ENCODE data around the gene ITPR1. TPM values are rescaled to one million over a fixed set of nuclear protein-coding genes. Genes with fewer than 3 reads are reported as not detected.

Gene ITPR1
- total and polyA plus RNA-seq, 5 experiments from 2014 or later, result 8.3 to 80.4 (median 10.6) TPM

DNA sequence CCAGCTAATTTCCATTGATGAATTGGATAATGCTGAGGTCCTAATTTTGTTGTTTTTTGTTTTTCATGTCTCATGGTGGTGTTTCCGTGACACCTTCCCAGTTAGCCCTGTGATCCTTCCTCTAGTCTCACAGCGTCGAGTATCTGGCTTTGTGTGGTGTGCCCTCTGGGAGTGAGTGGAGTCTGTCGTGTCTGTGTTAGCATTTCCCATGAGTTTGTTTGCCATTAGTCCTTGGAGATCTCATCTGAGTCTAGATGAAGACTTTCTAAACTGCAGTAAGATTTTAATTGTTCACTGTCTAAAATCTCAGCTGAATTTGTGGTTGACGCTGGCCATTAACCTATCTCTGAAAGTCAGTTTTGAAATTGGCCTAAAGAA lies 224.2 kb downstream of the ITPR1 start:
- H3K27ac Mint-ChIP-seq, result no peak overlapping the region
- H3K4me3 Mint-ChIP-seq, result no peak overlapping the region
- POLR2A ChIA-PET, result no interaction called here
- H3K27me3 Mint-ChIP-seq, result no peaks in the 10 kb centered on the region
- DNase-seq (no peak), ATAC-seq (no peak)
- peaks cover 0 to 63% (median 19%) of the 10 kb centered on the region in 3 donors for H3K36me3 Mint-ChIP-seq
- H3K4me1 Mint-ChIP-seq, result peaks cover 0 to 15% (median 9%) of the 10 kb centered on the region in 4 donors
- no peaks in the 10 kb centered on the region for H3K9me3 Mint-ChIP-seq

DNA sequence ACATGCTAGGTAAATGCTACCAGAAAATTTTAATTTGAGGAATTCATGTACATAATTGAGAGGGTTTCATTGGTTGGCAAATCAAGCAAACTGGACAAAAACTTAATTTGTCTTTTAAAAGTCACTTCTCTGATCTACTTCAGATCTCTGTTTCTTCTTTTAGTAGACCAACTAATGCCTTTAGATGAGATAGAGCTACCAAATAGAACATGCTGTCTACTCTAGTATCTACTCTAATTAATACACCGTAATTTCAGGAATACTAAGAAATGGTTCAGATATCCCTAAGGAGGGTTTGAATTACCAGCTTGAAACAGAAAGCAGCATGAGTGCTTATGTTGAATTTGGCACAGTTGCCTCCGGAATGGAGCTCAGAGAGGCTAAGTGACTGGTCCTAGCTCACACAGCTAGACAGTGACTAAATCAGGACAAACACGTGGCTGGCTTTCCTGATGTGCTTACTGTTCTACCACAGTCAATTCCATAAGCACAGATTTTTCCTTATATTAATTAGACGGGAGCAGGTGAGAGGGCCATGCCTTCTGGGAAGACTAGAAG lies 225.1 kb downstream of the ITPR1 start:
- ATAC-seq, result no peak
- Mint-ChIP-seq H3K4me3 (no peak overlapping the region), H3K27ac (peak overlapping the region in 1 of 10 donors; percentile 53), H3K4me1 (peaks cover 0 to 15% (median 9%) of the 10 kb centered on the region in 4 donors), H3K9me3 (no peaks in the 10 kb centered on the region), H3K36me3 (peaks cover 0 to 59% (median 16%) of the 10 kb centered on the region in 3 donors), H3K27me3 (no peaks in the 10 kb centered on the region)
- POLR2A ChIA-PET, result no interaction called here
- DNase-seq, result no peak

DNA sequence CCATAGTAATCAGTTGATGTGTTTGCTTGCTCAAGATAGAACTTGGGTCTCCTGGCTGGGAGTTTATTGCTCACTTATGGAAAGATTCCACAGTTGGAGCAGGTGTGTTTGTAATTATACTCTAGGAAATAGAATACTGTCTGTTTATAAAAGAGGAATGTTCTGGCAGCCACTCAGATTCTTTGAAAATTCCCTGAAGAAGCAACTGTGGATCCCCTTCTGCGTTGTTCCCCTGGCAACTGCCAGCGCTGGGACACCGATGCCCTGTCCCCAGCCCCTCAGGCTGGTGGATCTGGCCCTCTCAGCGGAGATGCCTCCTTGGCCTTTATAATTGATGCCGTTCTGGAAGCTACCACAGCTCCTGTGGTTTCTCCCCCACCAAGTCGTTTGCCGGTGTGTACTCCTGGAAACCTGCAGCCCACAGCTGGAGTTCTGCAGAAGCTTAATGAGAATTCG lies 225.9 kb downstream of the ITPR1 start:
- no peaks in the 10 kb centered on the region for H3K9me3 Mint-ChIP-seq
- no peak overlapping the region for H3K27ac Mint-ChIP-seq
- H3K4me3 Mint-ChIP-seq, result no peak overlapping the region
- DNase-seq (no peak), ATAC-seq (no peak)
- peaks cover 0 to 57% (median 9%) of the 10 kb centered on the region in 3 donors for H3K36me3 Mint-ChIP-seq
- H3K4me1 Mint-ChIP-seq, result peaks cover 0 to 15% (median 9%) of the 10 kb centered on the region in 4 donors
- no peaks in the 10 kb centered on the region for H3K27me3 Mint-ChIP-seq
- POLR2A ChIA-PET, result no interaction called here

DNA sequence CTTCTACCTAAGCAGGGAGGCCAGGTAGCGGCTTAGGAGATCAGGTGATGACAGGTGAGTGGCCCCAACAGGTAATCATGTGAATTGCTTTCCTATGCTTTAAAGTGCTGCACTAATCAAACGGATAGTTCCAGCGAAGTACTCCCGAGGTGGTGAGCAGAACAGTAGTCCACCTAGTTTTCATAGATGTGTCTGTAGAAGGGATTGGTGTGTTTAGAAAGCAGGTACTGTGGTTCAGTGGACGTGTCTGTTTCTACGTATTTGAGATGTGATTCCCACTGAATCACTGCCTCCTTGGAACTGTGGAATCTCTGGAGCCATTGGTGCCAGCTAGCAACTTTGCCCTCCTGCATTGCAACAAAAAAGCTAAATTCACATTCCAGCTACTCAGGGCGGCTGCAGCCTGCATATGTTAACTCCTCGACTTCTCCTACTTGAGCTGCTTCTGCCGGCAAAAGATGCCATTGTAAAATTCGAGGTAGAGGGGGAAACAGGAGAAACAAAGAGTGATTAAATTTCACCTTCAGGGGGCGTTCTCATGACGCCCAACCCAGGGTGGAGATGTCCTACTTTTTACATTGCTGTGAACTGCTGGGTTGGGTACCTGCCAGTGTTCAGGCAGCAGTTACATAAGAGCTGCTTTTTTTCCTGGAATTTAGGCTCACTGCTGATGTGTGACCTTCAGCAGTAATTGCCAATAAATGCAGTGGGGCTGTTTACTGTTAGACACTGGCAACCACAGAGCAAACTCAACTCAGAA lies 227.3 kb downstream of the ITPR1 start:
- Mint-ChIP-seq H3K36me3 (peaks cover 0 to 55% (median 2%) of the 10 kb centered on the region in 3 donors), H3K9me3 (no peaks in the 10 kb centered on the region), H3K27me3 (no peaks in the 10 kb centered on the region), H3K4me3 (no peak overlapping the region), H3K4me1 (peaks cover 0 to 15% (median 9%) of the 10 kb centered on the region in 4 donors), H3K27ac (peak overlapping the region in 3 of 10 donors; percentile 16 to 43 (median 37))
- ATAC-seq (peak in 1 of 2 donors; percentile 29), DNase-seq (no peak)
- POLR2A ChIA-PET, result no interaction called here

DNA sequence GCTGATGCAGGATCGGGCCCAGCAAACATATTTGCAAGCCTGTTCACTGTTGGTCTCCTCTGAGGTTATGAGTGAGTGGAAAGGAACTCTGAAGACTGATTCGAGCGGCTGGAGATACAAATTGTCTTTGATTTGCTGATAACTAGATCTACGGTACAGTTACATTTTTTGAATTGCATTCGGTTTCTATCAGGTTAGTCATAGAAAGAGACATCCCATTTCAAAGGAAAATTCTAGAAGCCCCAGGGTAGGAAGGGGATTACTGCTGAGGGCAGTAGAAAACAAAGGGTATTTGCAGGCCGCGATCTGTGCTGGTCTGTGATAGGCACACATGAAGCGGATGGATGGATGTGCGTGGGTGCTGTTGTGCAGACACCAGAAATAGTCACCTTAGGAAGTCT lies 228.4 kb downstream of the ITPR1 start:
- Mint-ChIP-seq H3K27me3 (no peaks in the 10 kb centered on the region), H3K27ac (peak overlapping the region in 3 of 10 donors; percentile 18 to 41 (median 19)), H3K9me3 (no peaks in the 10 kb centered on the region), H3K4me3 (no peak overlapping the region), H3K4me1 (peaks cover 0 to 15% (median 9%) of the 10 kb centered on the region in 4 donors), H3K36me3 (peaks cover 0 to 54% (median 2%) of the 10 kb centered on the region in 3 donors)
- no peak for DNase-seq
- POLR2A ChIA-PET, result no interaction called here
- no peak for ATAC-seq

DNA sequence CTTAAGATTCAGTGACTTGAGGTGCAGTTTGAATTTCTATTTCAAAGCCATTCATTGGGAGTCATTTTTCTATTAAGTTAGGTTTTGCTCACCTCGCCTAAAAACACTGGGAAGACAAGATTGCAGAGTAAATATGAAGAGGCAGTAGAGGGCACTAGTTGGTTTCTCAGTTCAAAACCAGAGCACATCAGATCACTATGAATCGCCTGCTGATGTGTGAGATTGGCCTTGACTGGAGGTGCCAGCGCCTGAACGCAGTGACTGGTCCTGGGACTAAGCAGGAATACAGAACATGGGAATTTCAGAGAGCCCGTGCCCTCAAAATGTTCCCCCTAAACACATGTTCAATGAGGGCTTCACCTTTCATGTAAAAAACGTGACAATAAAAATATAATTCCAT lies 229.0 kb downstream of the ITPR1 start:
- ATAC-seq (no peak), DNase-seq (no peak)
- H3K4me1 Mint-ChIP-seq, result peaks cover 0 to 15% (median 9%) of the 10 kb centered on the region in 4 donors
- no peaks in the 10 kb centered on the region for H3K27me3 Mint-ChIP-seq
- POLR2A ChIA-PET, result no interaction called here
- no peaks in the 10 kb centered on the region for H3K9me3 Mint-ChIP-seq
- H3K36me3 Mint-ChIP-seq, result peaks cover 0 to 54% (median 2%) of the 10 kb centered on the region in 3 donors
- peak overlapping the region in 3 of 10 donors; percentile 19 to 65 (median 41) for H3K27ac Mint-ChIP-seq
- H3K4me3 Mint-ChIP-seq, result no peak overlapping the region

DNA sequence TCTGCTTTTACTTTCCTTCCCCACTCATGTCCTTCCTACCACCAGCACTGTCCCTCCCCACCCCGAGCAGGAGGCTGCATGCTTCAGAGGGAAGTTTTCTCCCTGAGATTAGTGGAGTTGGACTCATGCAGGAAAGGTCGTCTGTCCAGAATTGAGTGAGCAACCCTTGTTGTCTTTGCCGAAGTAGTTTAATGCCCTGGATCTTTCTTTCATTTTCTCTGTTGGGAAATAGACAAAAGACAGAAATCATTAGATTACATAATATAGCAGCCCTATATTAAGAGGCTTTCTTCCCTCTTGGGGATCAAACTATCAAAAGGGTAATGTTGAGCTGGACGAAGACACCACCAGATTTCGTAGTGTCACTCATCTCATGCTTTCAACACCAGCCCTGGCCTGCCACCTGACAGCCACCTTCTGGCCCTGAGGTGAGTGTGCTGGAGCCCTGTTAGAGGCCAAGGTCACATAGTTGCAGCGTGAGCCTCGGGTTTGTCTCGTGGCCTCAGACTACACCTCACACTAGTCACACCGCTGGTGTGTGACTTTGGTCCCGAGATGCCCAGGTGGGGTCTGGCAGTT lies 231.0 kb downstream of the ITPR1 start:
- Mint-ChIP-seq H3K27me3 (no peaks in the 10 kb centered on the region), H3K4me3 (no peak overlapping the region), H3K4me1 (peaks cover 0 to 15% (median 9%) of the 10 kb centered on the region in 4 donors), H3K36me3 (peaks cover 0 to 45% (median 0%) of the 10 kb centered on the region in 3 donors), H3K27ac (no peak overlapping the region), H3K9me3 (no peaks in the 10 kb centered on the region)
- no peak for ATAC-seq
- no peak for DNase-seq
- POLR2A ChIA-PET, result no interaction called here

DNA sequence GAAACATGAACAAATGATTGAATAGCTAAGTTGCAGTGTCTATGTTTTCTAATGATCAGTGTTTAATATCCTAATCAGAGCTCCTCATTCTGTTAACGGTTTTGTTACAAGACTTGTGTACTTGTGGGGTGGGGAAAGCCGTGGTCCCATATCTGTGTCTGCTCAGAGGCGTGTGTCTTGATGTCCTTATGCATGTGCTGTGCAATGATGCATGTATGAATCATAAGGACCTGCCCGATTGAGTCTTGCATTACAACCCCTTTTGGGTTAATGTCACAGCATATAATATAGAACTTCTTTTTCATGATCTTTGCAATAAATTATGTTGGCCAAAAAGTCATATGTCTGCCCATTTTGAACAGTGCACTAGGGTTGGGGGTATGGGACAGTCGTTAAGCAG lies 233.4 kb downstream of the ITPR1 start:
- no peak overlapping the region for H3K27ac Mint-ChIP-seq
- no peak overlapping the region for H3K4me3 Mint-ChIP-seq
- DNase-seq (no peak), ATAC-seq (no peak)
- POLR2A ChIA-PET, result no interaction called here
- H3K4me1 Mint-ChIP-seq, result peaks cover 4 to 12% (median 5%) of the 10 kb centered on the region in 4 donors
- no peaks in the 10 kb centered on the region for H3K9me3 Mint-ChIP-seq
- peaks cover 0 to 47% (median 0%) of the 10 kb centered on the region in 3 donors for H3K36me3 Mint-ChIP-seq
- no peaks in the 10 kb centered on the region for H3K27me3 Mint-ChIP-seq

DNA sequence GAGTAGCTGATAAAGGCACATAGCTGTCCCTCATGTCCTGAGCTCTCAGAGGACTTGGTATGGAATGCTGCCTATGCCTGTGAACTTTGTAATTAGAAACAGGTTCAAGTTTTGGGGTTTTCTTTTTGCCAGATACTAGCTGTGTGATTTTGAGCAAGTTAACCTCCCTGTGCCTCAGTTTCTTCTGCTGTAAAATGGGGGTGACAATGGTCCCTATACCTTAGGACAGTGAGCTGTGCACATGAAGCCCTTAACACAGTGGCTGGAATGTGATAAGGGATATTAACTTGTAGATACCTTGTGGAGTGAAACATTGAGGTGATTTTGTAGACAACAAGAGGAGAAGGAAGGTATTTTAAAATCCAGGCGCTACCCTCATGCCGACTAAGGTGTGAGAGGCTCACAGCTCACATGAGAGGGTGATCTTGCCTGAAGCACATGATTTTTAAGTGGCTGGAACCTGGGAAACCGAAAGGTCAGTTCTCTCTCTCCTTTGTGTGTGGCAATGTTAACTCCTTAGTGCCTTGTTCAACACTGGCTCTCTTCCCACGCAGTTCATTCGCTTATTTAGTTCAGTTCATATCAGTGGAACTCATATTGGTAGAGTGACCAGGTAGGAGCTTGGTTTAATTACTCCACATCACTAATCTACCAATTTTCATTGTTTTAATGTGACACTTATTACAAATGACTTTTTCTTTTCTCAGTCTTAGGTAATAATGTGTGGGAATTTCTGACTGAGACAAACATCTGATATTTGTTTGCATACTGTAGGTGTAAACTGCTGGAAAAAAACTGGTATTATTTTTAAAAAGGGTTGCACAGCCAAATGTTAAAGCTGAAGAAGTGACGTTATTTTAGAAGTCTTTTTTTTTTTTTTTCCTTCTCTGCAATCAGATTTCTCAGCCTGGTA lies 236.2 kb downstream of the ITPR1 start:
- ATAC-seq (no peak), DNase-seq (no peak)
- POLR2A ChIA-PET, result interaction anchor here (0.7 kb wide), 1 partner anchor 119 kb away, joined by 3 read pairs; no protein-coding TSS in a partner anchor
- H3K4me1 Mint-ChIP-seq, result peaks cover 2 to 24% (median 11%) of the 10 kb centered on the region in 4 donors
- peak overlapping the region in 3 of 10 donors; percentile 24 to 61 (median 54) for H3K27ac Mint-ChIP-seq
- H3K9me3 Mint-ChIP-seq, result no peaks in the 10 kb centered on the region
- peaks cover 0 to 46% (median 0%) of the 10 kb centered on the region in 3 donors for H3K36me3 Mint-ChIP-seq
- no peaks in the 10 kb centered on the region for H3K27me3 Mint-ChIP-seq
- no peak overlapping the region for H3K4me3 Mint-ChIP-seq

DNA sequence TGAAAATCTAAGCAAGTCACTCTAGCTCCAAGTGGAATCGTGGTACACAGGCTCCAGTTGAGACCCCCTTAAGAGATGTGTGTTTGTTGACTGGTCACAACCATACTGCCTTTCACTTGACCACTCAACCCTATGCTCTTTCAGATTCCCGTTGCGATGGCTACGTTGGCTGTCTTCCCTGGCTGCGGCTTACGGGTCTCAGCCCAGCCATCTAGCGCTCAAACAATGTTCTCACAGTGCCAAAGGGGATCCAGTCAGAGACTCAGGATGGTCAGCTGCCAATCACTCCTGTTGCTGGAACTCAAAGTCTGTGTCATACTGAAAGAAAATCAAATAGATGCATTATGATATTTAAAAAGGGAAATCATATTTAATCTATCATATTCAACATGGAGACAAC lies 237.6 kb downstream of the ITPR1 start:
- Mint-ChIP-seq H3K27ac (peak overlapping the region in 4 of 10 donors; percentile 25 to 54 (median 50)), H3K36me3 (peaks cover 0 to 43% (median 0%) of the 10 kb centered on the region in 3 donors), H3K4me1 (peaks cover 6 to 37% (median 20%) of the 10 kb centered on the region in 4 donors), H3K27me3 (no peaks in the 10 kb centered on the region), H3K4me3 (no peak overlapping the region), H3K9me3 (no peaks in the 10 kb centered on the region)
- ATAC-seq (no peak), DNase-seq (no peak)
- POLR2A ChIA-PET, result no interaction called here

DNA sequence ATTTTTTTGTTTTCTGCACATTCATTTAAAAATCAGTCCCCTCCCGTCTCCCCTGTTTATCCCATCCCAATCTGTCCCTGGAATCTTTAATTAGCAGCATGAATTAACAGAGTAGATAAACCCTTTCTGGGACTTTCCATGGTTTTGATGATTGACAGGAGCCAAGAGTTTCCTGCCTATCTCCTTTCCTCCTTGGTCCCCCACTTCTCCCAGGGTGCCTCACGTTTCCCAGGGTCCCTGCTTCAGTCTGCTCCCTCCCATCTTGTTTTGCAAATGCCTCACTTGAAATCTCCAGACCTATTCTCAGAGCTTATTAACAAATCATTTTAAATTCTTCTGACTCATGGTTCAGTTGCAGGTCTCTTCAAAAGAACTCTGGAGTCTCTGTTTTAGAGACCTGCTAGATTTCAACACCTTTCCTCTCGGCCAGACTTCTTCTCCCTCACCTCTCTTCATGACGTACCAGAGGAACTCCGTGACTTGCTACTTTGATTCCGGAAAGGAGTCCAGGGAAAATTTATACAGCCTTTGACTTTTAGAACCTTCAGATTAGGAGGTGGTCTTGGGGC lies 238.5 kb downstream of the ITPR1 start:
- H3K4me1 Mint-ChIP-seq, result peaks cover 13 to 46% (median 28%) of the 10 kb centered on the region in 4 donors
- DNase-seq (no peak), ATAC-seq (no peak)
- H3K4me3 Mint-ChIP-seq, result no peak overlapping the region
- no peaks in the 10 kb centered on the region for H3K27me3 Mint-ChIP-seq
- POLR2A ChIA-PET, result no interaction called here
- H3K36me3 Mint-ChIP-seq, result peaks cover 0 to 42% (median 0%) of the 10 kb centered on the region in 3 donors
- no peaks in the 10 kb centered on the region for H3K9me3 Mint-ChIP-seq
- peak overlapping the region in 6 of 10 donors; percentile 5 to 55 (median 19) for H3K27ac Mint-ChIP-seq

DNA sequence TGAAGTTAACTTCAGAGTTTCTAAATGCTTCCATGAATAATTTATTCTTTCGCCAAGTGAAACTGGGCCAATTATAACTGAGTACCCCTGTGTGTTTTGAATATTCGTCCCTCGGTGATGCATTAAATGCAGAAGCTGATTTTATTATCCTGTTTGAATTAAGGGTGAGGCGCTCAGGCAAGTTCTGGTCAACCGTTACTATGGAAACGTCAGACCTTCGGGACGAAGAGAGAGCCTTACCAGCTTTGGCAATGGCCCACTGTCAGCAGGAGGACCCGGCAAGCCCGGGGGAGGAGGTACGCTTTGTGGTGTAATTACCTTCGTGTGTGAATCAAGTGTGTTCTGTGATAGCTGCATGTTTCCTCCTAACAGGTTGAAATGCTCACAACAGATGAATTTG lies 239.8 kb downstream of the ITPR1 start:
- Mint-ChIP-seq H3K4me1 (peaks cover 25 to 59% (median 41%) of the 10 kb centered on the region in 4 donors), H3K4me3 (no peak overlapping the region), H3K36me3 (peaks cover 0 to 36% (median 4%) of the 10 kb centered on the region in 3 donors), H3K9me3 (peaks cover 0 to 2% (median 0%) of the 10 kb centered on the region in 9 donors), H3K27me3 (no peaks in the 10 kb centered on the region), H3K27ac (no peak overlapping the region)
- ATAC-seq (no peak), DNase-seq (no peak)
- POLR2A ChIA-PET, result no interaction called here

All from naive thymus-derived CD8-positive, alpha-beta T cell (primary cell).